Testis (tissue), 3 donors: ENCODE results near the gene CDX2. TPM values are rescaled to one million over a fixed set of nuclear protein-coding genes. Genes with fewer than 3 reads are reported as not detected.
A peak's percentile ranks its signal among the peaks of the same experiment; 100 is the strongest.

ENCODE experiments used
- DNase-seq: peaks from one replicate; pipeline ENCODE4 v3.0.0-alpha.2; 2019
- H3K27ac ChIP-seq, 2 donors: fragments of 200-600 bp; sonication (generic); one replicate each; pipeline ENCODE4 v1.5.1; 2019
- H3K27me3 ChIP-seq: fragments of 200-600 bp; sonication (generic); one replicate; pipeline ENCODE4 v1.5.1; 2019
- H3K36me3 ChIP-seq: fragments of 200-600 bp; sonication (generic); one replicate; pipeline ENCODE4 v1.5.1; 2017; ENCODE audit warnings: low read depth; ENCODE audit errors: missing control alignments
- H3K4me1 ChIP-seq: fragments of 200-600 bp; sonication (generic); one replicate; pipeline ENCODE4 v1.5.1; 2019
- H3K4me3 ChIP-seq, 2 donors: fragments of 200-600 bp; sonication (generic); one replicate each; pipeline ENCODE4 v1.5.1; 2017 to 2019
- H3K9me3 ChIP-seq: fragments of 200-600 bp; sonication (generic); one replicate; pipeline ENCODE4 v1.5.1; 2017
- POLR2A ChIP-seq: fragments of 450-650 bp; IDR thresholded peaks from one replicate; pipeline ENCODE4 v1.6.1; 2017; ENCODE audit warnings: antibody characterized with exemption, mild to moderate bottlenecking, moderate library complexity
- WGBS, 2 donors: methylation state at CpG; one replicate each; pipeline ENCODE4 v1.1.5; 2018; 5-methylcytosine and 5-hydroxymethylcytosine counted together
- intact Hi-C: fragments of 100-400 bp; cut with DNase I; formaldehyde crosslinking; loops from one replicate; pipeline ENCODE4 v1.15.1; 2023; ENCODE audit warnings: low total_unique reads
- polyA plus RNA-seq: library from polyadenylated mRNA; stranded (reverse); fragments of 350-450 nt; fragmentation: Illumina TruSeq; extraction: RNeasy Lipid Tissue Mini Kit (QIAGEN cat#74804); gene quantifications from one replicate; pipeline ENCODE4 v1.2.3, GENCODE V29; 2014; ENCODE audit warnings: low read depth, low replicate concordance; ENCODE audit not compliant: insufficient read depth
- total RNA-seq, 2 donors: library from RNA; depleted of rRNA; stranded (reverse); fragments of >200 nt; gene quantifications; one replicate each; pipeline ENCODE4 v1.2.3, GENCODE V29; 2016
- TF ChIP-seq, protein P1 (sequence below), 3 experiments: fragments of 450-650 bp in 2 of 3; fragments of 200-600 bp in 1 of 3; sonication (generic) in 1 of 3; IDR thresholded peaks; one replicate each; pipeline ENCODE4 v1.5.1; 2016 to 2019; ENCODE audit warnings: antibody characterized with exemption in 3 of 3, mild to moderate bottlenecking in 2 of 3, moderate library complexity in 1 of 3

Gene CDX2
- total and polyA plus RNA-seq, 3 donors from 2014 or later, result 0.06 to 0.08 TPM; not detected in 1

DNA sequence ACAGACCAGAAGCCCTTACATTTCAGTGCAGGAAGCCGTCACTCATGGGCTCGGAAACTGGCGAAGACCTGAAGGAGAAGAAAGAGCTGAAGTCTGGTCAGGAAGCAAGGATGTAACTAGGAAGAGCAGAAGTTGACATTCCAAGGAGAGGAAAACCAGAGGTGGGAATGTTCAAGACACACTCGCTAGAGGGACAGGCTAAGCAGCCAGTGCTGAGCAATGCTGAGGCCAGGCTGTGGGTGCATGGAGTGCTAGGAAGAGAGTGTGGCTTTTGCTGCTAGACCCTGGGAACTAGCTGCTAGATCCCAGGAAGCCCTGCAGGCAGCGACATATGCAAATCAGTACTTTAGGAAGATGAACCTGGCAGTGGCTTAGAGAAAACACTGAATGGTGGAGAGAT lies 31.5 kb upstream of the CDX2 start:
- Histone ChIP-seq H3K4me3 (no peak overlapping the region), H3K27me3 (no peaks in the 10 kb centered on the region), H3K4me1 (no peaks in the 10 kb centered on the region), H3K27ac (no peak overlapping the region), H3K9me3 (no peaks in the 10 kb centered on the region), H3K36me3 (no peaks in the 10 kb centered on the region)
- TF ChIP-seq, protein P1, sequence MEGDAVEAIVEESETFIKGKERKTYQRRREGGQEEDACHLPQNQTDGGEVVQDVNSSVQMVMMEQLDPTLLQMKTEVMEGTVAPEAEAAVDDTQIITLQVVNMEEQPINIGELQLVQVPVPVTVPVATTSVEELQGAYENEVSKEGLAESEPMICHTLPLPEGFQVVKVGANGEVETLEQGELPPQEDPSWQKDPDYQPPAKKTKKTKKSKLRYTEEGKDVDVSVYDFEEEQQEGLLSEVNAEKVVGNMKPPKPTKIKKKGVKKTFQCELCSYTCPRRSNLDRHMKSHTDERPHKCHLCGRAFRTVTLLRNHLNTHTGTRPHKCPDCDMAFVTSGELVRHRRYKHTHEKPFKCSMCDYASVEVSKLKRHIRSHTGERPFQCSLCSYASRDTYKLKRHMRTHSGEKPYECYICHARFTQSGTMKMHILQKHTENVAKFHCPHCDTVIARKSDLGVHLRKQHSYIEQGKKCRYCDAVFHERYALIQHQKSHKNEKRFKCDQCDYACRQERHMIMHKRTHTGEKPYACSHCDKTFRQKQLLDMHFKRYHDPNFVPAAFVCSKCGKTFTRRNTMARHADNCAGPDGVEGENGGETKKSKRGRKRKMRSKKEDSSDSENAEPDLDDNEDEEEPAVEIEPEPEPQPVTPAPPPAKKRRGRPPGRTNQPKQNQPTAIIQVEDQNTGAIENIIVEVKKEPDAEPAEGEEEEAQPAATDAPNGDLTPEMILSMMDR (IDR thresholded peaks at IDR 0.05), result no peak
- TF ChIP-seq POLR2A, result no peak
- intact Hi-C loops, result no loop called here
- DNase-seq, result no peak
- WGBS, 2 donors, result 54 to 57% methylated on average over 5 of the region's 5 CpGs

DNA sequence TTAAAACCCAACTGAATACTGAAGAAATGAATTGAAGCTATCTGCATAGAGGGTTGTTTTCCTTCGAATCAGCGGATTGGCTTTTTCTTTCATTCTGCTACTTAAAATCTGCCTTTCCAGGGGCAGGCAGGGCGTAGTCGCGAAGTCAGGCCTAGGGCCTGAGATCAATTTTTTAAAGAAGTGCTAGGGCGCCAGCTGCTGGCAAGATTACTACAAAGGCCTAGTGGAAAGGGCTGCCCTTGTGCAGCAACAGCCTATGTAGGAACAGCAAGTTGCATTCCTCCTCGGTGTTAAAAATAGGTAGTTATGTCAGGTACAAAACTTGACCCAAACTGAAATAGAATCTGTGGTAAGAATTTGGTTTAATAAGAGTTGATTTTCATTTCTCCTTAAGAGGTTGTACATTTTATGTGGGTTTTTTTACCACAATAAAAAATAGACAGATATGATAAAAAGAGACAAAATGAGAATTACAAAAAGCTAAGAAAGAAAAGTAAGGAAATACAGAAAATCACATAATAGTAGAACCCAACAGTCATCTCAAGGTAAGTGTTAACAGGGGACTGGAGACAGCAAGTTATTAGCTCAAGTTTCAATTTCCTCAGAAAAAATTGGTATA lies 28.9 kb upstream of the CDX2 start:
- no peaks in the 10 kb centered on the region for H3K9me3 ChIP-seq
- DNase-seq, result peak; percentile 68
- TF ChIP-seq, protein P1 (IDR thresholded peaks at IDR 0.05), result no peak
- TF ChIP-seq POLR2A, result no peak
- H3K27me3 ChIP-seq, result no peaks in the 10 kb centered on the region
- no peaks in the 10 kb centered on the region for H3K4me1 ChIP-seq
- WGBS, 2 donors, result 57 to 74% methylated on average over 7 of the region's 7 CpGs
- H3K36me3 ChIP-seq, result no peaks in the 10 kb centered on the region
- intact Hi-C loops, result no loop called here
- H3K27ac ChIP-seq, result no peak overlapping the region
- no peak overlapping the region for H3K4me3 ChIP-seq

DNA sequence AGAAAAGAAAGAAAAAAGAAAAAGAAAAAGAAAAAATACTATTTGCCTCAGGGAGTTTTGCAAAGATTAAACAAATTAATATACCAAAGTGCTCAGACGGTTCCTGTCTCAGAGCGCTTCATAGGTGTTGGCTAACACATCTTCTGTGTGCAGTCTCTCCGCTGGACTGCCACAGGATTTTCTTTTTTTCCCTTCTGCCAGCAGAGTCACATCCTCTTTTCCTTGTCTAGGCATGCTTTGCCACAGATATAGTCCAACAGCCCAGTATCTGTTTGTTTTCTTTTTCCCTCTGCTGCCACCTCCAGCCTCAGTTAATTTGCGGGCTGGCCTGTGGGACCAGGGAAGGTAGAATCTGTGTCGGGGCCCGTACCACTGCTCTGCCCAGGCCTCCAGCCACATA lies 22.8 kb upstream of the CDX2 start:
- Histone ChIP-seq H3K27me3 (no peaks in the 10 kb centered on the region), H3K27ac (no peak overlapping the region), H3K4me1 (no peaks in the 10 kb centered on the region), H3K36me3 (no peaks in the 10 kb centered on the region), H3K9me3 (no peaks in the 10 kb centered on the region), H3K4me3 (no peak overlapping the region)
- TF ChIP-seq, protein P1 (IDR thresholded peaks at IDR 0.05), result no peak
- no peak for TF ChIP-seq POLR2A
- no peak for DNase-seq
- 76 to 88% methylated on average over 5 to 6 of the region's 6 CpGs for WGBS, 2 donors
- intact Hi-C loops, result no loop called here

DNA sequence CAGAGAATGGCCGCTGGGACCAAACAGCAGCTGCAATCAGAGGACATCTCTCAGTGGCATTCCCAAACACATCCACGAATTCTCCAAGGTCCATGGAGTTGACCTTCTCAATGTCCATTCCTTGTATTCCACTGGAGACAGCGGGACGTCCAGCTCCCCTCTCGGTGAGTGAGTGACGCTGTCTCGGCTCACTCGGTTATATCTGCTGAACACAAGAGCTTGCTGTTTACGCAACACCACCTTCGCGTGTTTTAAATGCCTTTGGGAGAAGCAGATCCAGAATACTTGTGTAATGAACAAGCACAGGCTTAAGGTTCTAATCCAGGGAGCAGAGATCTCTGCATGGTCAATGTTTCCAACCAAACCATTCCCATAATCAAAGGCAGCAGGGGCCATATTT lies 19.4 kb upstream of the CDX2 start, which contains the start of gene URAD:
Gene URAD, minus strand, starts transcription at position 174 of the 400 bp plus-strand sequence. Its CDS starts 56 bp downstream, at position 118.
- no peaks in the 10 kb centered on the region for H3K9me3 ChIP-seq
- no peak within 1 kb of the TSS for H3K4me3 ChIP-seq
- TF ChIP-seq POLR2A, result no peak
- TF ChIP-seq, protein P1 (IDR thresholded peaks at IDR 0.05), result no peak
- intact Hi-C loops, result loop anchor here (10.0 kb wide), 1 partner anchor 624 kb away; no protein-coding TSS in a partner anchor
- DNase-seq, result no peak
- H3K4me1 ChIP-seq, result no peaks in the 10 kb centered on the region
- H3K27me3 ChIP-seq, result no peaks in the 10 kb centered on the region
- H3K27ac ChIP-seq, result no peak within 1 kb of the TSS
- H3K36me3 ChIP-seq, result no peaks in the 10 kb centered on the region
- 83 to 91% methylated on average over 11 of the region's 11 CpGs for WGBS, 2 donors

DNA sequence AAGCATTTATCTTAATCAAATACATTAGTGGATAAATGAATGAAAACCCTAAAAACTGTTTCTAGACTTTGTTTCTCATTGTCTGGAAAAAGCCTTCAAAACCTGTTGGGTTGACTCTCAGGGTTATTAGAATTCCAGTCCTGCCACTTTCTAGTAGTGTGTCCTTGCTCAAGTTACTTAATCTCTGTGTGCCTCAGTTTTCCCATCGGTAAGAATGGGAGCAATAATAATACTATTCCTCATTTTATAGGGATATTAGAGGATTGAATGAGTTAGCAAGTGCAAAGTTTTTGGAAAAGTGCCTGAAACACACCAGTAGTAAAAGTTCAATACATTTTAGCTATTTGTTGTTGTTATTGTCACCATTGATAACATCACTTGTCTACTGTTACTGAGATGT lies 16.5 kb upstream of the CDX2 start:
- no peak for TF ChIP-seq POLR2A
- TF ChIP-seq, protein P1 (IDR thresholded peaks at IDR 0.05), result no peak
- H3K4me3 ChIP-seq, result no peak overlapping the region
- no peak overlapping the region for H3K27ac ChIP-seq
- no peaks in the 10 kb centered on the region for H3K27me3 ChIP-seq
- DNase-seq, result no peak
- 92 to 95% methylated on average over 1 of the region's 1 CpG for WGBS, 2 donors
- no peaks in the 10 kb centered on the region for H3K9me3 ChIP-seq
- H3K36me3 ChIP-seq, result no peaks in the 10 kb centered on the region
- intact Hi-C loops, result loop anchor here (10.0 kb wide), 1 partner anchor 621 kb away; no protein-coding TSS in a partner anchor
- no peaks in the 10 kb centered on the region for H3K4me1 ChIP-seq
